Upper lobe of left lung (tissue), 6 donors: ENCODE measurements around the gene PSAPL1. TPM values are rescaled to one million over a fixed set of nuclear protein-coding genes. Genes with fewer than 3 reads are reported as not detected.

Experiments
- ATAC-seq, 2 donors: fragments of 200-7000 bp; cut with Tn5 transposase; one replicate each; pipeline ENCODE4 v1.9.1; 2022; ENCODE audit warnings: mild to moderate bottlenecking in 2 of 2, moderate library complexity in 2 of 2; ENCODE audit not compliant: low FRiP score in 2 of 2
- DNase-seq, 2 donors: peaks; one replicate each; pipeline ENCODE4 v3.0.0-alpha.2; 2019 to 2020
- H3K27ac ChIP-seq, 4 donors: fragments of 200-600 bp; sonication (generic); one replicate each; pipeline ENCODE4 v1.5.1; 2016 to 2019
- H3K27me3 ChIP-seq, 4 donors: fragments of 200-600 bp; sonication (generic); one replicate each; pipeline ENCODE4 v1.5.1; 2017 to 2019
- H3K36me3 ChIP-seq, 4 donors: fragments of 200-600 bp; sonication (generic); one replicate each; pipeline ENCODE4 v1.5.1; 2016 to 2019
- H3K4me1 ChIP-seq, 4 donors: fragments of 200-600 bp; sonication (generic); one replicate each; pipeline ENCODE4 v1.5.1; 2018 to 2019
- H3K4me3 ChIP-seq, 4 donors: fragments of 200-600 bp; sonication (generic); one replicate each; pipeline ENCODE4 v1.5.1; 2017 to 2019; ENCODE audit warnings: mild to moderate bottlenecking in 2 of 4, moderate library complexity in 1 of 4
- H3K9me3 ChIP-seq, 4 donors: fragments of 200-600 bp; sonication (generic); one replicate each; pipeline ENCODE4 v1.5.1; 2018 to 2019
- EP300 ChIP-seq, 4 donors: sonication (generic); formaldehyde crosslinking; IDR thresholded peaks; one replicate each; pipeline ENCODE4 v1.5.1; 2017; ENCODE audit warnings: antibody characterized with exemption in 4 of 4, control low read depth in 2 of 4
- POLR2A ChIP-seq, 4 donors: fragments of 450-650 bp; IDR thresholded peaks; one replicate each; pipeline ENCODE4 v1.5.1; 2016 to 2017; ENCODE audit warnings: antibody characterized with exemption in 4 of 4, mild to moderate bottlenecking in 2 of 4
- POLR2AphosphoS5 ChIP-seq, 2 donors: sonication (generic); formaldehyde crosslinking; IDR thresholded peaks; one replicate each; pipeline ENCODE4 v1.5.1; 2017; ENCODE audit warnings: antibody characterized with exemption in 2 of 2
- WGBS, 2 donors: methylation state at CpG; one replicate each; pipeline ENCODE4 v1.1.5; 2017 to 2018; 5-methylcytosine and 5-hydroxymethylcytosine counted together
- total RNA-seq, 6 donors: library from RNA; depleted of rRNA in 4 of 6; stranded (reverse); fragments of >200 nt in 4 of 6; gene quantifications; one replicate each; pipeline versions ENCODE4 v1.1.0 to v1.2.1, GENCODE V29; 2016 to 2021
- TF ChIP-seq, protein P1 (sequence below), 6 experiments: fragments of 450-650 bp in 4 of 6; fragments of 200-600 bp in 2 of 6; sonication (generic) in 2 of 6; IDR thresholded peaks; one replicate each; pipeline ENCODE4 v1.5.1; 2016 to 2019; ENCODE audit warnings: antibody characterized with exemption in 6 of 6
- donor health status: DM: no; HTN: no; CAD: no; lungs with moderate emphysema.
- donor health status: DM: no; HTN: yes; CAD: no; lungs with severe emphysema.

Gene PSAPL1
- total RNA-seq, 6 donors from 2014 or later = 0.20 to 0.61 (median 0.31) TPM; not detected in 3

DNA sequence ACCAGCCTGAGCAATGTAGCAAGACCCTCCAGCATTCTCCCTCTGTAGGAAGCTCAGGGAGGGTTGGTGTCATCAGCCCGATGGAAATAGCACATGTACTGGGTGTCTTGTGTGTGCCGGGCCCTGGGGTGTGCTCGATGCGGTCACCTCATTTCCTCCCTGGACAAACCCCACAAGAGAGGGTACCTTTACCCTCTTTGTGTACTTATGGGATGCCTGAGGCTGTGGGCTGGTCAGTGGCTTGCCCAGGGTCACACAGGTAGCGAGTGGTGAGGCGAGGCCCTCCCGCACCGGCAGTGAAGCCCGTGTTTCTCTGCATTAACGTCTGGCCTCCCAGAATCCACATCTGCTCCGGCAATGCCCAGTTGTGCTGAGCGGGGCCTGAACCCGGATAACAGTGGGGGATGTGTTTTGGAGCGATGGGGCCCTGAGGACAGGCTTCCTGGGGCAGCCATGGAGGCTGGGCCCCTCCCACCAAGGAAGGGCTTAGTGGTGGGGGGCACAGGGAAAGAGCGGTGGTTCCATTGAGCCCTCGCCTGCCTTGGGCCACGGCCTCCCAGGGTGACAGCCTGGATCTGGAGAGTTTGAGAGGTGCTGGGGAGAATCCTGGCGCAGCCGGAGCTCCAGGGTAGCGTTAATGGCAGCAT, 8.1 kb downstream of the PSAPL1 start:
- ATAC-seq = no peak
- no peaks in the 10 kb centered on the region for H3K36me3 ChIP-seq
- peaks cover 0 to 1% (median 0%) of the 10 kb centered on the region in 4 donors for H3K4me1 ChIP-seq
- DNase-seq = peak in 1 of 2 donors; percentile 12
- TF ChIP-seq EP300 (IDR thresholded peaks at IDR 0.05) = no peak
- no peak for TF ChIP-seq POLR2A (IDR thresholded peaks at IDR 0.05)
- no peak for TF ChIP-seq POLR2AphosphoS5 (IDR thresholded peaks at IDR 0.05)
- TF ChIP-seq, protein P1, sequence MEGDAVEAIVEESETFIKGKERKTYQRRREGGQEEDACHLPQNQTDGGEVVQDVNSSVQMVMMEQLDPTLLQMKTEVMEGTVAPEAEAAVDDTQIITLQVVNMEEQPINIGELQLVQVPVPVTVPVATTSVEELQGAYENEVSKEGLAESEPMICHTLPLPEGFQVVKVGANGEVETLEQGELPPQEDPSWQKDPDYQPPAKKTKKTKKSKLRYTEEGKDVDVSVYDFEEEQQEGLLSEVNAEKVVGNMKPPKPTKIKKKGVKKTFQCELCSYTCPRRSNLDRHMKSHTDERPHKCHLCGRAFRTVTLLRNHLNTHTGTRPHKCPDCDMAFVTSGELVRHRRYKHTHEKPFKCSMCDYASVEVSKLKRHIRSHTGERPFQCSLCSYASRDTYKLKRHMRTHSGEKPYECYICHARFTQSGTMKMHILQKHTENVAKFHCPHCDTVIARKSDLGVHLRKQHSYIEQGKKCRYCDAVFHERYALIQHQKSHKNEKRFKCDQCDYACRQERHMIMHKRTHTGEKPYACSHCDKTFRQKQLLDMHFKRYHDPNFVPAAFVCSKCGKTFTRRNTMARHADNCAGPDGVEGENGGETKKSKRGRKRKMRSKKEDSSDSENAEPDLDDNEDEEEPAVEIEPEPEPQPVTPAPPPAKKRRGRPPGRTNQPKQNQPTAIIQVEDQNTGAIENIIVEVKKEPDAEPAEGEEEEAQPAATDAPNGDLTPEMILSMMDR (IDR thresholded peaks at IDR 0.05) = no peak
- no peak overlapping the region for H3K4me3 ChIP-seq
- H3K27me3 ChIP-seq = no peaks in the 10 kb centered on the region
- no peak overlapping the region for H3K27ac ChIP-seq
- WGBS, 2 donors = 88 to 90% methylated on average over 20 of the region's 20 CpGs
- no peaks in the 10 kb centered on the region for H3K9me3 ChIP-seq

DNA sequence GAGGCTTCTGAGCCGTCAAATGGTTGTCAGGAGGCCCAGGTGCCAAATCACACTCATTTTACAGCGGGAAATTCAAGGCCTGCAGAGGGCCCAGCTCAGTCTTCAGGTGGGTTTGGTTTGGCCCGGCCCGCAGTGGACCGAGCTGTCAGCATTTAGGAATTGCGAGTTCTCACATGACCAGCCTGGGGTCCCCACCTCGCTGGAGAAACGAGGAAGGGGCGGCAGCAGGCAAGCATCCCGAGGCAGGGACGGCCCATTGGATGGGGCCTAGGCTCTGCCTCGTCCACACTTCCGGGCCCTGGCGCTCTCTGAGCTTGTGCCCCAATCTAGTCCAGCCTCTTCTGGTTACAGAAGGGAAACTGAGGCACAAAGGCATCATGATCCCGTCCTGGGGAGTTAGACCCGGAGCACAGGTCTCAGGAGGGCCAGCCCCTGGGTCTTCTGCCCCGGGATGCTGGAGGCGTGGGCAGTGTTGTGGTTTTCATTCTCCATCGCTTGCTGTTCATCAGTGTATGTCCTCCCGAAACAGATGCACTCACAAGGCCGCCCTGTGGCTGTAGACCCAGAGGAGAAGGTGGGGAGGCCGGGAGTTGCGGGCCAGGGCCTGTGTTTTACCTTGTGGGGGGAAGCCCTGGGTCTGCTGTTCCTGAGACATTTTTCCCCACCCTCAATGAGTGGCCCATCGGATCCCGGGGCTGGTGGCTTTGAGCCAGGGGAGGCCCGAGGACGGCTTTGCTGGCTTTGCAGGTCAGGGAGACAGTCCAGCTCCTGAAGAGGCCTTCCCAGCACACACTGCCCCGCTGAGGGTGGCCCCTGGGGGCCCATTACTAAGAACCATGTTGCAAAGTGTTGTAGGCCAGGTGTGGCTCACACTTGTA, 8.9 kb downstream of the PSAPL1 start:
- H3K4me3 ChIP-seq = no peak overlapping the region
- 80 to 83% methylated on average over 8 to 28 of the region's 28 CpGs for WGBS, 2 donors

DNA sequence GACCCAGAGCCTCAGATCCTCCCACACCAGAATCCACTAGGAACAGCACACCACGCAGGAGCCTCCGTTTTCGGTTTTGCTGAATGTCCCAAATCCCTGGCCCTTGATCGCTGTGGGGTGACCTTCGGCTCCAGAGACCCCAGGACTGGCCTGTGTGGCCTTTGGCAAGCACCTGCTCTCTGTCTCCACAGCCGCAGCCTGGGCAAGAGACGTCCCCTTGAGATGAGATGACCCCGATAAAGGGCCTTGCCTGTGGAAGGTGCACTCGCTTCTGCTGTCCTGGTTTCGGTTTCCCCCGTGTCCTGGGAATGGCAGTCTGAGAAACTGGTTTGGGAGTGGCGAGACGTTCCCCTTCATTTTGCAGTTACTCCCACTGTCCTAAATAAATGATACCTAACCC, 9.6 kb downstream of the PSAPL1 start:
- H3K9me3 ChIP-seq = no peaks in the 10 kb centered on the region
- DNase-seq (peak in 1 of 2 donors; percentile 10), ATAC-seq (no peak)
- no peak overlapping the region for H3K4me3 ChIP-seq
- WGBS, 2 donors = 83 to 88% methylated on average over 10 to 13 of the region's 13 CpGs
- H3K4me1 ChIP-seq = peaks cover 0 to 8% (median 0%) of the 10 kb centered on the region in 4 donors
- H3K27me3 ChIP-seq = no peaks in the 10 kb centered on the region
- TF ChIP-seq POLR2AphosphoS5 (IDR thresholded peaks at IDR 0.05) (no peak), POLR2A (IDR thresholded peaks at IDR 0.05) (no peak), EP300 (IDR thresholded peaks at IDR 0.05) (no peak)
- TF ChIP-seq, protein P1 (IDR thresholded peaks at IDR 0.05) = no peak
- H3K27ac ChIP-seq = no peak overlapping the region
- H3K36me3 ChIP-seq = no peaks in the 10 kb centered on the region

More for the DNA sequence above, 8.9 kb downstream of the PSAPL1 start:
- TF ChIP-seq, protein P1 (IDR thresholded peaks at IDR 0.05) = no peak
- no peak for TF ChIP-seq POLR2AphosphoS5 (IDR thresholded peaks at IDR 0.05)
- Histone ChIP-seq H3K27me3 (no peaks in the 10 kb centered on the region), H3K27ac (no peak overlapping the region), H3K4me1 (peaks cover 0 to under 1% (median 0%) of the 10 kb centered on the region in 4 donors), H3K36me3 (no peaks in the 10 kb centered on the region), H3K9me3 (no peaks in the 10 kb centered on the region)
- DNase-seq (peak in 1 of 2 donors; percentile 18), ATAC-seq (no peak)

DNA sequence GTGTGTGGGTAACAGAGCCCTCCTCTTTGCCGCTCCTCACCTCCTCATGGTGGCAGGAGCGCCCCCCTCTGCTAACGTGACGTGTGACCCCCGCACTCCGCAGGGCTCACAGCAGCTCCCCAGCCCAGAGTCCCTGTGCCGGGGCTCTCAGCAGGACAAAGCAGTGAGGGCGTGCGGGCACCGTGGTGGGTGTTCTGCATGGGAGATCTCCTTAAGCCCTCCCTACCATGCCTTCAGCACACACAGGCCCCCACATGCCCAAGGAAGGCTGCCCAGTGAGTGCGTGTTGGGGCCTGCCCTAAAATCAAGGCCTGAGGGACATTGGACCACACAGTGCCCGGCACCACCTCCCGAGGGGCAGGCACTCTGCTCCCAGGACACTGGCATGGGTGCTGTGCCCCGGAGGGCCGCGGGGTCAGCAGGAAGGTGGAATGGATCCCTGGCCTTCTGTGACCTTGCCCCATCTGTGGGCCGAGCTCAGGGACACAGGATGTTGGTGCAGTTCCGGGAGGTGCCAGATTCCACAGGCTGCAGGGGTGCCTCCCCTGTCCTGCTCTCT, 10.1 kb downstream of the PSAPL1 start:
- no peaks in the 10 kb centered on the region for H3K9me3 ChIP-seq
- TF ChIP-seq, protein P1 (IDR thresholded peaks at IDR 0.05) = no peak
- TF ChIP-seq EP300 (IDR thresholded peaks at IDR 0.05) = no peak
- no peak for TF ChIP-seq POLR2AphosphoS5 (IDR thresholded peaks at IDR 0.05)
- H3K27me3 ChIP-seq = no peaks in the 10 kb centered on the region
- H3K36me3 ChIP-seq = no peaks in the 10 kb centered on the region
- no peak overlapping the region for H3K4me3 ChIP-seq
- 81% methylated on average over 18 of the region's 18 CpGs; no CpG with 5 or more reads in 1 of the 2 donors for WGBS, 2 donors
- peaks cover 0 to 8% (median 0%) of the 10 kb centered on the region in 4 donors for H3K4me1 ChIP-seq
- DNase-seq (peak in 1 of 2 donors; percentile 15), ATAC-seq (no peak)
- H3K27ac ChIP-seq = no peak overlapping the region
